Measurements from ENCODE around the gene PACC1. TPM values are rescaled to one million over a fixed set of nuclear protein-coding genes. Genes with fewer than 3 reads are reported as not detected.

PACC1 gene
- total RNA-seq = 18.6 to 21.7 TPM (median 21.1 TPM) in 3 replicates

- no peak for TF ChIP-seq CTCF (IDR thresholded peaks at IDR 0.05; ENCODE audit: unreplicated experiment)
- Mint-ChIP-seq H3K36me3 (peaks cover 17% of the 10 kb centered on the region), H3K27ac (peak within 1 kb of the TSS; percentile 96), H3K27me3 (ENCODE audit: low read depth) (no peaks in the 10 kb centered on the region), H3K4me1 (peaks cover 21% of the 10 kb centered on the region), H3K9me3 (no peaks in the 10 kb centered on the region), H3K4me3 (peak within 1 kb of the TSS; percentile 80)
- DNase-seq (ENCODE audit: low spot score in 2 of 2, unreplicated experiment in 2 of 2) = peak; percentile 77 to 89
These were observed at the start of gene PACC1 for GRCh38 chr1:212414328-212415106. PACC1 (minus strand) TSS chr1:212414886; CDS start chr1:212414757, 129 bp downstream.

GRCh38 chr1:212463565-212464285, 49.0 kb upstream of the PACC1 start:
- Mint-ChIP-seq H3K36me3 (no peaks in the 10 kb centered on the region), H3K4me1 (peaks cover 49% of the 10 kb centered on the region), H3K27ac (peak overlapping the region; percentile 97), H3K9me3 (no peaks in the 10 kb centered on the region), H3K27me3 (ENCODE audit: low read depth) (no peaks in the 10 kb centered on the region), H3K4me3 (no peak overlapping the region)
- peak in 1 of 2 experiments; percentile 59 for DNase-seq (ENCODE audit: low spot score in 2 of 2, unreplicated experiment in 2 of 2)
- no peak for TF ChIP-seq CTCF (IDR thresholded peaks at IDR 0.05; ENCODE audit: unreplicated experiment)

- no peak overlapping the region for H3K4me3 Mint-ChIP-seq
- no peaks in the 10 kb centered on the region for H3K9me3 Mint-ChIP-seq
- no peak for DNase-seq (ENCODE audit: low spot score in 2 of 2, unreplicated experiment in 2 of 2)
- H3K36me3 Mint-ChIP-seq = no peaks in the 10 kb centered on the region
- H3K27me3 Mint-ChIP-seq (ENCODE audit: low read depth) = no peaks in the 10 kb centered on the region
- H3K4me1 Mint-ChIP-seq = peaks cover 39% of the 10 kb centered on the region
- no peak overlapping the region for H3K27ac Mint-ChIP-seq
- TF ChIP-seq CTCF (IDR thresholded peaks at IDR 0.05; ENCODE audit: unreplicated experiment) = no peak
These were observed 47.4 kb upstream of the PACC1 start for GRCh38 chr1:212461916-212462660.

- H3K36me3 Mint-ChIP-seq = no peaks in the 10 kb centered on the region
- H3K27me3 Mint-ChIP-seq (ENCODE audit: low read depth) = no peaks in the 10 kb centered on the region
- DNase-seq (ENCODE audit: low spot score in 2 of 2, unreplicated experiment in 2 of 2) = no peak
- no peak for TF ChIP-seq CTCF (IDR thresholded peaks at IDR 0.05; ENCODE audit: unreplicated experiment)
- peaks cover 24% of the 10 kb centered on the region for H3K4me1 Mint-ChIP-seq
- H3K27ac Mint-ChIP-seq = no peak overlapping the region
- no peak overlapping the region for H3K4me3 Mint-ChIP-seq
- no peaks in the 10 kb centered on the region for H3K9me3 Mint-ChIP-seq
These were observed 45.7 kb upstream of the PACC1 start for GRCh38 chr1:212460376-212460775.

GRCh38 chr1:212459656-212460055, 45.0 kb upstream of the PACC1 start:
- Mint-ChIP-seq H3K4me1 (peaks cover 18% of the 10 kb centered on the region), H3K36me3 (no peaks in the 10 kb centered on the region), H3K27ac (no peak overlapping the region), H3K4me3 (no peak overlapping the region), H3K9me3 (no peaks in the 10 kb centered on the region), H3K27me3 (ENCODE audit: low read depth) (no peaks in the 10 kb centered on the region)
- DNase-seq (ENCODE audit: low spot score in 2 of 2, unreplicated experiment in 2 of 2) = no peak
- no peak for TF ChIP-seq CTCF (IDR thresholded peaks at IDR 0.05; ENCODE audit: unreplicated experiment)
